Skeletal muscle cell (primary cell): ENCODE data around the gene TUFM.
"Not testable (repeated sequence)": the region's sequence is repeated elsewhere in the genome, so short reads cannot be mapped to it uniquely, and the experiment has no call there.

Source experiments
- DNase-seq: peaks from one replicate; pipeline ENCODE4 v3.0.0-alpha.2; 2010; ENCODE audit warnings: low read depth
- H3K4me3 ChIP-seq: 2 replicates; pipeline ENCODE4 v1.5.1; 2011; ENCODE audit warnings: low read depth, mild to moderate bottlenecking, control low read depth, low read length, moderate library complexity

Gene TUFM

GRCh38 chr16:28876019-28876659, 30.0 kb upstream of the TUFM start:
- no peak for DNase-seq

GRCh38 chr16:28875134-28876018, 29.2 kb upstream of the TUFM start:
- DNase-seq, result peak; percentile 26
- H3K4me3 ChIP-seq, result no peak overlapping the region

More at GRCh38 chr16:28876019-28876659, 30.0 kb upstream of the TUFM start:
- no peak overlapping the region for H3K4me3 ChIP-seq

- DNase-seq, result no peak
- H3K4me3 ChIP-seq, result no peak overlapping the region
These were observed 28.3 kb upstream of the TUFM start for GRCh38 chr16:28874406-28874805.

- no peak for DNase-seq
- H3K4me3 ChIP-seq, result no peak overlapping the region
These were observed 27.5 kb upstream of the TUFM start for GRCh38 chr16:28873543-28874201.

DNA sequence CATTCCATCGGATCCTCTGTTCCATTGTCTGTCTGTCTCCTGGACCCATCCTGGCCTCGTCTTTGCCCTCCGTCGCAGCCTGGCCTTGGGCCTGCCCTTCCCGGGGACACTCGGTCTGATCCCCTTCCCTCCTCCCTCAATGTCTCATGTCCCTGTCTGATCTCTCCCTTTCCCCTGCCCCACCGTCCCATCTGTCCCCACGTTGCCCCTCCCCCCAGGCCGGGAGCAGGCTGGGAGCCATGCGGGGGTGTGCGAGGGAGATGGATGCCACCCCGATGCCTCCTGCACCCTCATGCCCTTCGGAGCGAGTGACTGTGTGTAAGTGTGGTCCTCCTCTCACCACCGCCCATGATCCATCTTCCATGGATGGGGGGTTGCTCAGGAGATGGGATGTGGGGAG, 26.8 kb upstream of the TUFM start:
- no peak for DNase-seq
- H3K4me3 ChIP-seq, result no peak overlapping the region

DNA sequence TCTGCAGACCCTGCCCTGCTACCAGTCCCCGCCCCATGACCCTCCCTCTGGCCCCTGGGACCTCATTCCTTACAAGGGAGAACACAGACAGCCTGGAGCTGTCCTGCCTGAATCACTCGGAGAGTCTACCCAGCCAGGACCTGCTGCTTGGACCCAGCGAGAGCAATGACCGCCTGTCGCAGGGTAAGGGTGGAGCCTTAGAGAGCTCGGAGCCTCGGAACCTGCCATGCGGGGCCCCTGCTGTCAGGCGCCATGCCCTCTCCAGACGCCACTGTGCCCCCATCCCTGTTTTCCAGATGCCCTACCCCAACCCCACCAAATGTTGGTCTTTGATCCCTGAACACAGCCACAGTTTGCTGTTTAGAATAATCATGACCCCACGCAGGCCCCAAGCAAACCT, 23.1 kb upstream of the TUFM start:
- H3K4me3 ChIP-seq, result no peak overlapping the region
- DNase-seq, result no peak

- not testable (repeated sequence) for H3K4me3 ChIP-seq, DNase-seq
These were observed 21.5 kb upstream of the TUFM start for GRCh38 chr16:28867646-28868045.

DNA sequence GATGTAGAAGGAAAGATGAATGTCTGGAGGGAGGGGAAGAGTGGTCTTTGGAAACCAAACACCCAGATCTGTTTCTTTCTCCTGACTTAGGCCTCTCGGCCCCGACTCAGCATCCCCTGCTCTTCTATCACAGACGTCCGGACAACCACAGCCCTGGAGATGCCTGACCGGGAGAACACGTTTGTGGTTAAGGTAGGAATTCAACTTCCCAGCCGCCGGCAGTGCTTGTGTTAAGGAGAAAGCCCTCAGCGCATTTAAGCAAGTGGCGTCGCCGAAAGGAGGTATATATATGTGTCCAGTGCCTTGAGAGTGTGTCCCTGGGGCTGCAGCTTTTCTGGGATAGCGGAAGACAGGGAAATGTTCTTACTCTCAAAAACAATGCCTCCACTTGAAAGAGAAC, 21.1 kb upstream of the TUFM start:
- no peak overlapping the region for H3K4me3 ChIP-seq
- DNase-seq, result no peak

DNA sequence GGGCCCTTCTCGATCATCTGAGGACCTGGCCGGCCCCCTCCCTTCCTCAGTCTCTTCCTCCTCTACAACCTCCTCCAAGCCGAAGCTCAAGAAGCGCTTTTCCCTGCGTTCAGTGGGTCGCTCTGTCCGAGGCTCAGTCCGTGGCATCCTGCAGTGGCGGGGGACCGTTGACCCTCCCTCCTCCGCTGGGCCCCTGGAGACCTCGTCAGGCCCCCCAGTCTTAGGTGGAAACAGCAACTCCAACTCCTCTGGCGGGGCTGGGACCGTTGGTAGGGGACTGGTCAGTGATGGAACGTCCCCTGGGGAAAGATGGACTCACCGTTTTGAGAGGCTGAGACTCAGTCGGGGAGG, 20.3 kb upstream of the TUFM start:
- no peak for DNase-seq
- no peak overlapping the region for H3K4me3 ChIP-seq

GRCh38 chr16:28865722-28866453, 19.7 kb upstream of the TUFM start:
- no peak for DNase-seq
- no peak overlapping the region for H3K4me3 ChIP-seq

GRCh38 chr16:28865001-28865688, 19.0 kb upstream of the TUFM start:
- peak overlapping the region; percentile 77 for H3K4me3 ChIP-seq
- DNase-seq, result no peak

GRCh38 chr16:28863929-28864793, 18.0 kb upstream of the TUFM start:
- peak overlapping the region; percentile 77 for H3K4me3 ChIP-seq
- no peak for DNase-seq

- H3K4me3 ChIP-seq, result no peak overlapping the region
These were observed 13.2 kb upstream of the TUFM start for GRCh38 chr16:28859326-28859725.

DNA sequence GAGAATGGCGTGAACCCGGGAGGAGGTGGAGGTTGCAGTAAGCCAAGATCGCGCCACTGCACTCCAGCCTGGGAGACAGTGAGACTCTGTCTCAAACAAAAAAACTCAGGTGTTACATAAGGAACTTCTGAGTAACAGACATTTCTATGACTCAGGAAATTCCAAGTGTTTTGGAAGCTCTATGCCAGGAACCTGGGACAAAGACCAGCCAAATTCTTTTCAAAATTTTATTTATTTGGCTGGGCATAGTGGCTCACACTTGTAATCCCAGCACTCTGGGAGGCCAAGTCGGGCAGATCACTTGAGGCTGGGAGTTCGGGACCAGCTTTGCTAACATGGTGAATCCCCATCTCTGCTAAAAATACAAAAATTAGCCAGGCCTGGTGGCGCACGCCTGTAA, 12.3 kb upstream of the TUFM start:
- no peak overlapping the region for H3K4me3 ChIP-seq
- DNase-seq, result no peak

More at GRCh38 chr16:28859326-28859725, 13.2 kb upstream of the TUFM start:
- DNase-seq, result no peak

- DNase-seq, result no peak
- peak overlapping the region; percentile 68 for H3K4me3 ChIP-seq
These were observed 755 bp upstream of the TUFM start for GRCh38 chr16:28846933-28847273.

DNA sequence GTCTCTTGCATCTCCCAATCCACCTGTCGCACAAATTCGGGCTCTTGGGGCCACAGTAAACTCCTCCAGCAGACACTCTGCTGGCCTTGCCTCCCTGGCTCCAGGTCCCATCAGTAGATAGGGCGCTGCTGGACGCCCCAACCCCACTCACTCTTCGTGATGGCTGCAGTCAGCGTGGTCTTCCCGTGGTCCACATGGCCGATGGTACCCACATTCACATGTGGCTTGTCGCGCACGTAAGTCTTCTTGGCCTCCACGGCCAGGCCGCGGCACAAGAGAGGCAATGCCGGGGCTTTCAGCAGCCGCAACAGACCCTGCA, 428 bp downstream of the TUFM start:
- DNase-seq, result no peak
- H3K4me3 ChIP-seq, result peak overlapping the region; percentile 68

GRCh38 chr16:28845293-28845692, 855 bp downstream of the TUFM start:
- no peak for DNase-seq

DNA sequence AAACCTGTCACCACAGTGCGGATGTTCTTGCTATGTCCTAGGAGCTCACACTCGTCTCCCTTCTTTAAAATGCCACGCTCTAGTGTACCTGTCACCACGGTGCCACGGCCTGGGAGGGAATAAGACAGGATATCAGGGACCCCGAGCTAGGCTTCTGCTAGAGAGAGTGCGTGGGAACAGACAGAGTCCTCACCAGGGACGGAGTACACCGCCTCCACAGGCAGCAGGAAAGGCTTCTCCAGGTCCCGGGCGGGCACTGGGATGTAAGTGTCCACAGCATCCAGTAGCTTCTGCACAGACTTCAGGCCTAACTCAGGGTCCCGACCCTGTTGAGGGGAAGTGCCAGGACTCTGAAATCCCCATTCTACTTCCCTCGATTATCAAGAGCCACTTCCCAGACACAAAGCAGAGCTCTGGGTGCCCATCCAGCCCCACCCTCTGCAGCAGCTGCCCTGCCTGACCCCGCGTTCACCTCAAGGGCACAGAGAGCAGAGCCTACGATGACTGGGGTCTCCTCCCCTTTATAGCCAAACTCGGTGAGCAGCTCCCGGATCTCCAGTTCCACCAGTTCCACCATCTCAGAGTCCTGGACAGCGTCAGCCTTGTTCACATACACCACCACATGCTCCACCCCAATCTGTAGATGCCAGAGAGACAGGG, 1.8 kb downstream of the TUFM start:
- no peak for DNase-seq
- H3K4me3 ChIP-seq, result no peak overlapping the region

More at GRCh38 chr16:28845293-28845692, 855 bp downstream of the TUFM start:
- peak overlapping the region; percentile 68 for H3K4me3 ChIP-seq
